NCI-H510A (cell line): Measurements from ENCODE around the gene SEMA4D.

Experiments
- DNase-seq: peaks from one replicate; lab custom pipeline; 2025; lab: John Stamatoyannopoulos, UW

The SEMA4D gene

DNA sequence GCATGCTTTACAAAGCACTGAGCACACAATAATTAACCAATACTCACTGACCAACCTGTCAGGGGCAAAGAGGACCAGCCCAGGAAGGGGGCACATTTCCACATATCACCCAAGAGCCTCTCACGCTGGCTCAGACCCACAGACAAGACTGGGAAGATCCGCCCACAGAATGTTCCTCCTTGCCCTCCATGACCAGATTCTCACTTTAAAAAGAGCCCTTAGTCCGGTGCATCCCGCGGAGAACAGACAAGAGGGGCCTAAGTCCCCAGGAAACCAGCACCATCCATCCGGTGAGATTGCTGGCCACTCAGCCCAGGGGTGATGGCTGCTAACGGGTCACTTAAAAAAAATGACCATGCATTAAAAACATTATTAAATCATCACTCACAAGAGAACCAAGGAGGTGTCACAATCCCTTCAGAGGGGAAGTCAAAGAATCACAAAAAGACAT is 32.9 kb downstream of the SEMA4D start:
- no peak for DNase-seq

- no peak for DNase-seq
Measured at GRCh38 chr9:89464300-89464901, 33.5 kb downstream of the SEMA4D start.

GRCh38 chr9:89462817-89463683 is 34.9 kb downstream of the SEMA4D start:
- no peak for DNase-seq

DNA sequence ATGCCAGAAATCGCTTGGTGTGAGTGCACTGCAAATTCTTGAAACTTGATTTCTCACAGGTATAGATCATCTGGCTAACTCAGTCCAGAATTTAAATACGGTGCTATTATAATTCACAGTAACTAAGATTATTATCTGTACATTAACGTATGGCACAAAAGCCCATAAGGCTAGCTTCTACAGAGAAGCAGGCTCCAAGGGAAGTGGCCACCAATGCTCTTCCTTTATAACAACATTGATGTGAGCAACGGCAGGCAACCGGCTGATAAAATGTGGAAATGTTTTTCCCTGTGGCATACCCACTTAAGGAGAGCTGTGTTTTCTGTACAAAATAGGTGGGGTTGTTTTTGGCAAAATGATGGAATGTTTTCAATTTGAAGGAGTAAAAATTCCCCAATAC is 35.7 kb downstream of the SEMA4D start:
- no peak for DNase-seq

DNA sequence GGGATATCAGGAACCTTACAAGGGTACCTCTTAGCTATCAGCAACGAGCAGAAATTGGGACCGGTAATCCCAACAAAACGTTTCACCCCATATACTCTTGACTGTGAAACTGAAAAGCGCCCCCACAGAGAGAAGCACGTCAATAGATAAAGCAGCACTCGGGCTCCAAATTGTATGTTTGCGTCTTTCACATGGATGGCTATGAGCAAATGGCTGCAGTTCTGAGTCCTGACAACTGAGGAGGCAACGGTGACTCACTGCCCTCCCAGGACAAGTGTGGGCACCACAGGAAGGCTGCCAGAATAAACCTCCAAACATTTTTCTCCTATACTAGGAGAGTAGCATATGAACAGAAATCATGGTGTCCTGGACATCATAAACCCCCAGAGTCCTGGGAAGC is 36.6 kb downstream of the SEMA4D start:
- no peak for DNase-seq

DNA sequence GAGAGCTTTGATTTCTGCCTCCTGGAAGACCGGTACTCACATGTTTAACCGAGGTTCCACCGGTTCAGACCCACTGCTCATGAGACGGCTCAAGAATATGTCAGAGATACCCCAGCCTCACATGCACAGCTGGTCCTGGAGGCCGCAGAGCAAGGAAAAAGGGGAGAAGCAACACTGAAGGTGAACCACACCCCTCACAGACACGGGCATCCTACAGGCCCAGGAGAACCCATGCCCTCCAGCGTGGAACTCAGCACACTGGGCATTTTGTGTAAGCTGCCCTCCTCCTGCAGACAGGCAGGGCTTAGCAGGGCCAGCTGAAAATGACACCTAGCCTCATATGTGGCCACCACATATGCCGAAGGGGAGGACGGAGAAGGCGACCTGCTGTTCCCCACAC is 37.4 kb downstream of the SEMA4D start:
- DNase-seq = no peak

DNA sequence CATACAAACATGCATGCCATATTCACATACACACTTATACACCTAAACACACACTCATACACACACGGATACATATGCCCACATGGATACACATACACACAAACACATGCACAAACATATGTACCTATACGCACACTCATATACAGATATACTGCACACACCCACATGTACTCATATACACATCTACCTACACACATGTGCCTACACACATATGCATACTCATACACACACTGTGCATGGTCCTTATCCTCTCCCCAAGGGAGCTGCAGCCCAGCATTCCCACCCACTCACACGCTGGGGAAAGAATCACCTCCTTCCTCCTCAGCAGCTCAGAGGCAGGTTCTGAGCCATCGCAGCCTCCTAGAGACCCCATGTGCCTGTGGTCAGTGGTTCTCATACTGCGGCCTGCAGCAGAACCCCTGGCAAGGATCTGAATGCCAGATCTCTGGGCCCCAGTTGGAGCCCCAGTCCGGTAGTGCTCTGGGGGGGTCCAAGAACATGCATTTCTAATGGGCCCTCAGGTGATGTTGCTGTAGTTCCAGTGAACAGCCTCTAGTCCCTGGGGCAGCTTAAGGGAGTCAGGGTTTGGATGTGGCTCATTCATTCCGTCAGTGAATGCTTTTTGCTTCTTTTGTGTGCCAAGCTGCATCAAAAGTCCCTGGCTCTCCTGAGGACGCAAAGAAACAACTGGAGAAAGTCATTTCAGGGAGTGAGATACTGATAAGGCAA is 39.0 kb downstream of the SEMA4D start:
- DNase-seq = no peak

- DNase-seq = no peak
Measured at GRCh38 chr9:89457376-89457855, 40.5 kb downstream of the SEMA4D start.

GRCh38 chr9:89455356-89455824 is 42.5 kb downstream of the SEMA4D start:
- no peak for DNase-seq

- DNase-seq = no peak
Measured at GRCh38 chr9:89454498-89455355, 43.2 kb downstream of the SEMA4D start.

DNA sequence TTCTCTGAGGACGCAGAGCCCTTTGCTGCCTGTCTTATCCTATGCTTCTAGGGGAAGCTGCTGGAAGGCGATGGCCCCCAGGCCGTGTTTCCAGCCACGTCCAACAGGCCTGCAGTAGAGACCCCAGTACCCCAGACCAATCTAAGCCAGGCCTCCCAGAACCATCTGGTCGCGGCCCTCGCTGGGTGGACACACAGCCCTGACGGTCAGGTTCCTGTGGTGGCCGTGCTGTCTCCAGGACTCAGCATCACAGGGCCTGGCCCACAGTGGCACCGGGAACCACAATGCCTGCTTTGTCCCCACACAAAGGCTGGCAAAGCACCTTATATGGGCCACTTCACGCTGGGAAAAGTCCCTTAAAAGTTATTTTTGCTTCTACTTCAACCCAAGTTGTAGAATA is 44.5 kb downstream of the SEMA4D start:
- DNase-seq = no peak

GRCh38 chr9:89452561-89452960 is 45.4 kb downstream of the SEMA4D start:
- DNase-seq = no peak

GRCh38 chr9:89450213-89450612 is 47.7 kb downstream of the SEMA4D start:
- no peak for DNase-seq

- DNase-seq = no peak
Measured at GRCh38 chr9:89449261-89449671, 48.6 kb downstream of the SEMA4D start.

DNA sequence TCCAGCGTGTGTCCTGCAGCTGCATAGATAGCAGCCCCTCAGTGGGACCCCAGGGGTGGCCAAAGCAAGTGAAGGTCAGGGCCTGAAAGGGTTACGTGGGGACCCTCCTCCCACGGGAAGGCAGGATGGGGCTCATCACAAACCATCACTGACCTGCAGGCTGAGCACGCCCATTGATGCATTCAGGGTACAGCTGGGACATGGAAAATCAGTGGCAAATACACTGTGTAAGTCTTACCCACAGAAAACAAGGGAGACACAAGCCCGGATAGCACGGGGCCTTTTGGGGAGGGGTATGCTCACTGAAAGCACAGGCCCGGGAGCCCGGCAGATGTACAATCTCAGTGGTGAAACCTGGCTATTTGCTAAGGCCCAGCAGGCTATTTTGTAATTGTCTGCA is 49.1 kb downstream of the SEMA4D start:
- no peak for DNase-seq

DNA sequence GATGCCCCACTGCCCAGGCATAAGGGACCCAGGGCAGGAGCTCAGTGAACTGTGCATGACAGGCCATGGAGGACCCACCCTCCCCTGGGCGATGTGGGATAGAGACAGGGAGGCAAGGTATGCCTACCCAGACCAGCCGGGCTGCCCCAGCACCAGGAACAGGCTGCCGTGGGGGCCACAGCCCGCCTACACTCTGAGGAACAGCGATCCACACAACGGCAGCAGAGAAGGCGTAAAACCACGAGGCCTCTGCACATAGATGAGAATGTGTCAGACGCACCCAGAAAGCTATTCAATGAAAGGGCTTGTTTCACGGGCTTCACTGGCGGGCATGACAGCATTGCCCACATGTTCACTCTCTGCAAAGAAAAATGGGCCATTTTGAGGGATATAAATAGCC is 49.5 kb downstream of the SEMA4D start:
- no peak for DNase-seq

DNA sequence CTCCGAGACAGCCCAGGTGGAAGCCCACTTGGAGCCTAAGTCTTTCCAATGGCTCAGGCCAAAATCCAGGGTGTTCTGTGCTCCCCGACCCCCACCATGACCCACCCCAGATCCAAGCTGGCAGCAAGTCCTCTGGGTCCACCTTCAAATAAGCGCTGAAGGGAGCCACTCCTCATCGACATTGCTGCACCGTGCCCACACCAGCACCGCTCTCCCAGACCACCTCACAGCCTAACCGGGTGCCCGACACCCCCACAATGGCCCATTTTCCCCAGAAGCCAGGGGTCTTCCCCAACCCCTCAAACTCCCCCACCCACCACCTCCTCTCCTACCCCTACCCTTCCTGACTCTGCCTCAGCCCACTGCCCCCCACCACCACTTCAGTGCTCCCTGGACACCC is 50.5 kb downstream of the SEMA4D start:
- no peak for DNase-seq

DNA sequence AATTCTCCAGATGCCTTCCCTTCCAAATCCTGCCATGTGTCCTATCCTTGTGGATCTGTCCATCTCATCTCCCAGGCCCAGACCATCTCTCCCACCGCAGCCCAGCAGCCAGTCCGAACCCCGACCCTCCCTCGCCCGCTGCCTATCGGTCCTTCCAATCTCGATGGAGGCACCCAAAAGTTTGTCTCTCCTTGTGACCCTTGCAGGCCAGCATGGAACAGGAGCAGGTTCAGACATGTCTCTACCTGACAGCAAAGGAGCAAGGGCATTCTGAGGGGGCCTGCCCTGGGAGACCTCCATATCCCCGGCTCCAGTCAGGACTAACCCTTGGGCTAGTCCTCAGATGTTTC is 51.0 kb downstream of the SEMA4D start:
- no peak for DNase-seq

DNA sequence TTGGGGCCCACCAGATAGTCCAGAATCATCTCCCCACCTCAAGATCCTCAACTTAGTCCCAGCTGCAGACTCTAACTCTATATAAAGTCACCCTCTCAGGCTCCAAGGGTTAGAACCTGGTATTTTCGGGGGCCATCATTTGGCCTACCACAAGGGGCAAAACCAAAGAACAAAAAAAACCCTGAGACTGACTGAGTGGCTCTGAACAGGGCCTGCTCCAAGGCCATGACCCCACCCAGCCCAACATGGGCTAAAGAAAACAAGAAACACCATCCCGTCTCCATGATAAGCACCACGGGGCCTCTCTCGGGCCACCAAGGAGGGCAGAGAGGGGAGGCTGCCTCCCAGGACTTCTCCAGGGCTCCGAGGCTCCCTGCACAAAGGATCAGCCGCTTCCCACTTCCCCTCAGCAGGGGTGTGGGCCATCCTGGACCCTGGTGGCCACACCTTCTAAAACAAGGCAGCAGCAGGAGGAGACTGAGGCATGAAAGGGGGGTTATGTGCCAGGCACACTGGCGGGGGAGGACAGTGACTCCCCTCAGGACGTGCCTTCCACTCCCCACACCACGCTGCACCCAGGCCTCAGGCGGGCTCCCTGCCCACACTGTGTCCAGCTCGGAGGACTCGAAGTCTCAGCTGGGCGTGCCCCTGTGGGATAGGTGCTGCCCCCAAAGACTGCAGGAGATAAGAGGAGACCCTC is 51.5 kb downstream of the SEMA4D start:
- DNase-seq = no peak

- DNase-seq = no peak
Measured at GRCh38 chr9:89445801-89446251, 52.1 kb downstream of the SEMA4D start.
